ENCODE measurements around the gene CHAD. TPM values are rescaled to one million over a fixed set of nuclear protein-coding genes. Genes with fewer than 3 reads are reported as not detected.
"Not testable (repeated sequence)": the region's sequence is repeated elsewhere in the genome, so short reads cannot be mapped to it uniquely, and the experiment has no call there.

CHAD gene
- total RNA-seq, 1 donor from 2014 or later: 0.27 TPM

- intact Hi-C loops (cut with DNase I): no loop called here
- ATAC-seq (ENCODE audit: poor library complexity) (no peak), DNase-seq (no peak)
Observed at GRCh38 chr17:50424246-50424995, 44.3 kb downstream of the CHAD start.

GRCh38 chr17:50423553-50424159 is 45.0 kb downstream of the CHAD start:
- DNase-seq (peak; percentile 43), ATAC-seq (ENCODE audit: poor library complexity) (no peak)
- intact Hi-C loops (cut with DNase I): no loop called here

GRCh38 chr17:50422738-50423137 is 45.9 kb downstream of the CHAD start:
- DNase-seq (no peak), ATAC-seq (ENCODE audit: poor library complexity) (no peak)
- intact Hi-C loops (cut with DNase I): no loop called here

GRCh38 chr17:50421308-50422051 is 47.2 kb downstream of the CHAD start:
- no peak for DNase-seq
- no peak for ATAC-seq (ENCODE audit: poor library complexity)
- intact Hi-C loops (cut with DNase I): no loop called here

- DNase-seq (peak; percentile 46), ATAC-seq (ENCODE audit: poor library complexity) (peak; percentile 59)
- intact Hi-C loops (cut with DNase I): no loop called here
Observed at GRCh38 chr17:50420419-50421112, 48.1 kb downstream of the CHAD start.

- intact Hi-C loops (cut with DNase I); DNase-seq; ATAC-seq (ENCODE audit: poor library complexity): not testable (repeated sequence)
Observed at GRCh38 chr17:50419577-50419976, 49.1 kb downstream of the CHAD start.

GRCh38 chr17:50414808-50415207 is 53.9 kb downstream of the CHAD start:
- ATAC-seq (ENCODE audit: poor library complexity): no peak
- intact Hi-C loops (cut with DNase I): no loop called here

More at GRCh38 chr17:50414808-50415207, 53.9 kb downstream of the CHAD start:
- no peak for DNase-seq

Other genes starting within 250 kb of the CHAD start
- not detected for gene TMEM92, start 194.4 kb downstream of the CHAD start, total RNA-seq
- gene XYLT2, start 122.8 kb downstream of the CHAD start, total RNA-seq: 13.0 TPM
- gene MRPL27, start 95.7 kb downstream of the CHAD start, total RNA-seq: 78.6 TPM
- gene EME1, start 95.7 kb downstream of the CHAD start, total RNA-seq: not detected
- gene LRRC59, start 71.4 kb downstream of the CHAD start, total RNA-seq: 20.3 TPM
- gene ACSF2, start 42.7 kb downstream of the CHAD start, total RNA-seq: 25.0 TPM
- gene RSAD1, start 10.0 kb upstream of the CHAD start, total RNA-seq: 49.7 TPM
- gene MYCBPAP, start 39.6 kb upstream of the CHAD start, total RNA-seq: 0.43 TPM
- gene EPN3, start 63.9 kb upstream of the CHAD start, total RNA-seq: 17.7 TPM
- 58.2 TPM for gene SPATA20, start 78.3 kb upstream of the CHAD start, total RNA-seq
- 0.24 TPM for gene CACNA1G, start 91.8 kb upstream of the CHAD start, total RNA-seq
- gene ABCC3, start 166.0 kb upstream of the CHAD start, total RNA-seq: 0.43 TPM
- gene ANKRD40, start 239.0 kb upstream of the CHAD start, total RNA-seq: 58.4 TPM

Data from Right ventricle myocardium superior (tissue), 1 donor.